H1 (cell line): ENCODE results near the gene EMP3. TPM values are rescaled to one million over a fixed set of nuclear protein-coding genes. Genes with fewer than 3 reads are reported as not detected.

ENCODE experiments used
- CTCF ChIA-PET: fragments of 300-600 bp; sonication (Branson Sonifier 250); formaldehyde crosslinking; loops from one replicate; lab custom pipeline; 2021; ENCODE audit not compliant: partially characterized antibody; lab: Charles Lee
- POLR2A ChIA-PET: fragments of 300-600 bp; sonication (Branson Sonifier 250); formaldehyde crosslinking; loops from one replicate; lab custom pipeline; 2021; ENCODE audit warnings: inconsistent platforms; ENCODE audit not compliant: partially characterized antibody; lab: Charles Lee
- DNase-seq, 2 experiments: peaks; one replicate each; pipeline versions ENCODE4 v3.0.0 to v3.0.0-alpha.2; 2010 to 2022; ENCODE audit warnings: low spot score in 2 of 2, low read depth in 1 of 2, mixed read lengths in 1 of 2
- FAIRE-seq: peaks from 2 replicates; lab custom pipeline; 2011; peaks lifted over from hg19 to GRCh38; lab: Jason Lieb, UNC
- H2AFZ ChIP-seq: 2 replicates; pipeline ENCODE4 v1.8.1; 2012; ENCODE audit warnings: low read length, inconsistent platforms
- H2AK5ac ChIP-seq: 2 replicates; pipeline ENCODE4 v1.6.1; 2013; ENCODE audit warnings: low read depth, low read length
- H2BK120ac ChIP-seq: replicated peaks from 2 replicates; pipeline ENCODE3; 2013; ENCODE audit warnings: low read depth, low read length, inconsistent platforms
- H2BK12ac ChIP-seq: 2 replicates; pipeline ENCODE4 v1.6.1; 2013; ENCODE audit warnings: low read depth, low read length
- H2BK15ac ChIP-seq: 2 replicates; pipeline ENCODE4 v1.6.1; 2013; ENCODE audit warnings: low read length
- H2BK20ac ChIP-seq: 2 replicates; pipeline ENCODE4 v1.6.1; 2013; ENCODE audit warnings: low read length
- H2BK5ac ChIP-seq: 2 replicates; pipeline ENCODE4 v1.6.1; 2013; ENCODE audit warnings: low read depth, low read length
- H3K14ac ChIP-seq: 2 replicates; pipeline ENCODE4 v1.6.1; 2013; ENCODE audit warnings: inconsistent platforms; ENCODE audit not compliant: insufficient read length
- H3K18ac ChIP-seq: 2 replicates; pipeline ENCODE4 v1.6.1; 2013; ENCODE audit warnings: low read length; ENCODE audit errors: extremely low read depth
- H3K23ac ChIP-seq: 2 replicates; pipeline ENCODE4 v1.6.1; 2013; ENCODE audit warnings: inconsistent platforms; ENCODE audit not compliant: insufficient read length
- H3K23me2 ChIP-seq: 2 replicates; pipeline ENCODE4 v1.6.1; 2013; ENCODE audit warnings: low read depth, low read length
- H3K27ac ChIP-seq: 2 replicates; pipeline ENCODE4 v1.6.1; 2011; ENCODE audit warnings: low read depth, low read length, inconsistent platforms
- H3K27me3 ChIP-seq, 4 experiments: replicated peaks in 1 of 4; 1 replicate in 1 of 4; 2 replicates in 3 of 4; pipeline versions ENCODE4 v1.6.1 to v1.8.1; 2011 to 2013; ENCODE audit warnings: low read length in 3 of 4, mild to moderate bottlenecking in 3 of 4, inconsistent platforms in 2 of 4, mixed read lengths in 2 of 4, moderate library complexity in 1 of 4; ENCODE audit not compliant: control insufficient read depth in 3 of 4, insufficient read depth in 3 of 4; ENCODE audit errors: extremely low read depth in 1 of 4
- H3K36me3 ChIP-seq, 4 experiments: 2 replicates each; pipeline versions ENCODE4 v1.6.1 to v1.8.1; 2011 to 2013; ENCODE audit warnings: mild to moderate bottlenecking in 4 of 4, low read length in 3 of 4, moderate library complexity in 2 of 4, control low read depth in 1 of 4, inconsistent platforms in 1 of 4; ENCODE audit not compliant: insufficient read depth in 4 of 4, control insufficient read depth in 2 of 4
- H3K4ac ChIP-seq: replicated peaks from 2 replicates; pipeline ENCODE3; 2013; ENCODE audit warnings: low read length, low read depth, mixed read lengths, inconsistent platforms; ENCODE audit not compliant: insufficient read length
- H3K4me1 ChIP-seq, 4 experiments: replicated peaks in 1 of 4; 1 replicate in 1 of 4; 2 replicates in 3 of 4; pipeline versions ENCODE4 v1.6.1 to v1.8.1; 2011 to 2013; ENCODE audit warnings: low read length in 3 of 4, inconsistent platforms in 2 of 4, mixed read lengths in 1 of 4; ENCODE audit not compliant: insufficient read depth in 4 of 4, control insufficient read depth in 3 of 4
- H3K4me2 ChIP-seq, 2 experiments: 2 replicates each; pipeline versions ENCODE4 v1.6.1 to v1.8.1; 2011 to 2013; ENCODE audit warnings: low read depth in 2 of 2, low read length in 2 of 2, control low read depth in 1 of 2, inconsistent platforms in 1 of 2, mild to moderate bottlenecking in 1 of 2; ENCODE audit not compliant: insufficient read depth in 1 of 2
- H3K4me3 ChIP-seq, 4 experiments: fragments of 200-600, 300-600 bp in 1 of 4; sonication (generic), shearing (Covaris generic), sonication (Bioruptor Twin) in 1 of 4; 2 replicates each; pipeline versions ENCODE4 v1.5.1 to v1.8.1; 2011 to 2016; ENCODE audit warnings: low read length in 4 of 4, low read depth in 3 of 4, control low read depth in 2 of 4, inconsistent platforms in 2 of 4, mild to moderate bottlenecking in 2 of 4, mixed read lengths in 1 of 4, moderate library complexity in 1 of 4; ENCODE audit not compliant: insufficient read depth in 2 of 4; ENCODE audit errors: extremely low read depth in 1 of 4
- H3K56ac ChIP-seq: replicated peaks from 2 replicates; pipeline ENCODE3; 2013; ENCODE audit warnings: low read depth, mild to moderate bottlenecking, mixed read lengths, low read length, inconsistent platforms; ENCODE audit not compliant: insufficient read length
- H3K79me1 ChIP-seq: 2 replicates; pipeline ENCODE4 v1.6.1; 2013; ENCODE audit warnings: low read depth, low read length, control low read depth
- H3K79me2 ChIP-seq, 2 experiments: 2 replicates each; pipeline versions ENCODE4 v1.6.1 to v1.8.1; 2012 to 2013; ENCODE audit warnings: low read length in 2 of 2, mild to moderate bottlenecking in 2 of 2, inconsistent platforms in 1 of 2; ENCODE audit not compliant: insufficient read depth in 2 of 2, control insufficient read depth in 1 of 2
- H3K9ac ChIP-seq, 4 experiments: replicated peaks in 1 of 4; 1 replicate in 1 of 4; 2 replicates in 3 of 4; pipeline versions ENCODE4 v1.6.1 to v1.8.1; 2011 to 2013; ENCODE audit warnings: low read depth in 3 of 4, low read length in 3 of 4, control low read depth in 2 of 4, mild to moderate bottlenecking in 2 of 4, moderate library complexity in 2 of 4, inconsistent platforms in 1 of 4; ENCODE audit errors: extremely low read depth in 1 of 4
- H3K9me3 ChIP-seq, 2 experiments: 2 replicates each; pipeline versions ENCODE4 v1.6.1 to v1.8.1; 2012 to 2013; ENCODE audit warnings: mild to moderate bottlenecking in 2 of 2, moderate library complexity in 2 of 2, control low read depth in 1 of 2, inconsistent platforms in 1 of 2, low read depth in 1 of 2, low read length in 1 of 2, mixed read lengths in 1 of 2; ENCODE audit not compliant: insufficient read depth in 2 of 2
- H4K20me1 ChIP-seq, 2 experiments: replicated peaks in 1 of 2; 2 replicates each; pipeline versions ENCODE3 to v1.8.1; 2011 to 2013; ENCODE audit warnings: inconsistent platforms in 2 of 2, low read length in 2 of 2, mild to moderate bottlenecking in 1 of 2; ENCODE audit not compliant: insufficient read depth in 2 of 2, control insufficient read depth in 1 of 2
- H4K5ac ChIP-seq: 2 replicates; pipeline ENCODE4 v1.6.1; 2013; ENCODE audit warnings: low read length, low read depth, mixed read lengths, inconsistent platforms; ENCODE audit not compliant: insufficient read length
- H4K8ac ChIP-seq: 2 replicates; pipeline ENCODE4 v1.8.0; 2013; ENCODE audit warnings: mild to moderate bottlenecking, moderate library complexity, low read length, inconsistent platforms; ENCODE audit not compliant: insufficient read depth; ENCODE audit errors: extremely low read depth
- H4K91ac ChIP-seq: replicated peaks from 2 replicates; pipeline ENCODE3; 2013; ENCODE audit warnings: low read length, mixed read lengths, inconsistent platforms; ENCODE audit not compliant: insufficient read length
- JUND ChIP-seq: IDR thresholded peaks from 2 replicates; pipeline ENCODE4 v1.6.1; 2011; ENCODE audit warnings: mild to moderate bottlenecking, improper control_type of control experiment, low read length
- WGBS, 2 experiments: shearing (Covaris generic) in 1 of 2; methylation state at CpG; one replicate each; pipeline versions ENCODE4 v1.1.6 to v1.1.7; 2013 to 2015; ENCODE audit warnings: low lambda C conversion rate in 2 of 2, mixed read lengths in 2 of 2, inconsistent platforms in 1 of 2, low coverage in 1 of 2, missing lambda C conversion rate in 1 of 2; ENCODE audit not compliant: insufficient replicate concordance in 2 of 2, insufficient coverage in 1 of 2, insufficient read length in 1 of 2; ENCODE audit errors: extremely low coverage in 1 of 2, missing lambda C conversion rate in 1 of 2; 5-methylcytosine and 5-hydroxymethylcytosine counted together
- polyA plus RNA-seq, 7 experiments: library from polyadenylated mRNA; depleted of rRNA in 3 of 7; stranded (reverse) in 5 of 7; unstranded in 2 of 7; fragments of >200 nt in 5 of 7; fragments of 200-250 nt in 2 of 7; gene quantifications; 1 replicate in 5 of 7; 2 replicates in 1 of 7; 4 replicates in 1 of 7; pipeline versions ENCODE4 v1.2.1 to v1.2.3, GENCODE V29; 2011 to 2013; ENCODE audit warnings: missing spikeins in 2 of 7, mixed read lengths in 2 of 7
- total RNA-seq: library from RNA; stranded (reverse); fragmentation: NEBNext Ultra II Directional; extraction: Animal tissue kit (Norgen Biotek cat#: 25700); gene quantifications from 2 replicates; pipeline ENCODE4 v1.2.1, GENCODE V29; 2021

Gene EMP3
- total and polyA plus RNA-seq, 2 of the 8 experiments (the other 6 are each of a cell fraction or from before 2014, with no cell fraction given) = 18.4 to 87.8 TPM

- no peaks in the 10 kb centered on the region for H4K20me1 ChIP-seq
- H3K79me2 ChIP-seq = no peaks in the 10 kb centered on the region
- H3K4me1 ChIP-seq = no peaks in the 10 kb centered on the region; a peak in 1 of 7 replicates
- H3K4me3 ChIP-seq = no peak overlapping the region
- H4K91ac ChIP-seq = no peak overlapping the region
- no peak overlapping the region for H3K18ac ChIP-seq
- H2AFZ ChIP-seq = no peak overlapping the region
- no peak overlapping the region for H2BK120ac ChIP-seq
- no peak overlapping the region for H2BK5ac ChIP-seq
- H3K23ac ChIP-seq = no peak overlapping the region
- WGBS, 2 experiments = 88% methylated on average over 4 of the region's 4 CpGs; no CpG with 5 or more reads in 1 of the 2 experiments
- H3K14ac ChIP-seq = no peak overlapping the region
- no peak overlapping the region for H3K27ac ChIP-seq
- no peak overlapping the region for H4K5ac ChIP-seq
- no peak overlapping the region for H2BK12ac ChIP-seq
- no peak overlapping the region for H3K56ac ChIP-seq
- no peak overlapping the region for H4K8ac ChIP-seq
- no peak for DNase-seq
- H3K23me2 ChIP-seq = no peaks in the 10 kb centered on the region
- H3K36me3 ChIP-seq = no peaks in the 10 kb centered on the region; a peak in 1 of 8 replicates
- no peak for TF ChIP-seq JUND
- H3K4me2 ChIP-seq = no peak overlapping the region
- H3K9ac ChIP-seq = no peak overlapping the region
- FAIRE-seq = no peak
- no peaks in the 10 kb centered on the region for H3K79me1 ChIP-seq
- H2BK15ac ChIP-seq = no peak overlapping the region
- H2BK20ac ChIP-seq = no peak overlapping the region
- H2AK5ac ChIP-seq = no peak overlapping the region
- H3K27me3 ChIP-seq = peaks cover 0 to 3% (median under 1%) of the 10 kb centered on the region in 4 experiments; a peak in 2 of 7 replicates
- POLR2A ChIA-PET = interaction anchor here (1.1 to 1.4 kb wide), 2 partner anchors 29 to 119 kb away, joined by 3 read pairs; no protein-coding TSS in a partner anchor
- H3K9me3 ChIP-seq = no peaks in the 10 kb centered on the region
- CTCF ChIA-PET = interaction anchor here (1.0 to 1.1 kb wide), 2 partner anchors 20 to 62 kb away, joined by 3 to 9 read pairs; no protein-coding TSS in a partner anchor
- H3K4ac ChIP-seq = no peak overlapping the region
Measured at GRCh38 chr19:48370955-48371354, 45.6 kb downstream of the EMP3 start.
